Gastrocnemius medialis (tissue), 4 donors: Measurements from ENCODE around the gene CHN2. TPM values are rescaled to one million over a fixed set of nuclear protein-coding genes. Genes with fewer than 3 reads are reported as not detected.

Experiments used
- ATAC-seq, 2 donors: fragments of 150-250 bp; one replicate each; pipeline ENCODE4 v1.9.1; 2016
- DNase-seq, 2 donors: peaks; one replicate each; pipeline ENCODE4 v3.0.0-alpha.2; 2019
- H3K27ac ChIP-seq, 4 donors: fragments of 200-600 bp; sonication (generic); 1 replicate in 1 of 4; 2 replicates in 3 of 4; pipeline ENCODE4 v1.5.1; 2016 to 2018; ENCODE audit warnings: mild to moderate bottlenecking in 2 of 4, moderate library complexity in 1 of 4
- H3K27me3 ChIP-seq, 3 donors: fragments of 200-600 bp; sonication (generic) in 2 of 3; 1 replicate in 1 of 3; 2 replicates in 2 of 3; pipeline versions ENCODE4 v1.5.1 to v1.6.0; 2016 to 2019; ENCODE audit warnings: mild to moderate bottlenecking in 1 of 3, moderate library complexity in 1 of 3
- H3K36me3 ChIP-seq, 2 donors: fragments of 200-600 bp; sonication (generic) in 1 of 2; one replicate each; pipeline ENCODE4 v1.5.1; 2017 to 2018
- H3K4me1 ChIP-seq, 2 donors: fragments of 200-600 bp; sonication (generic) in 1 of 2; one replicate each; pipeline ENCODE4 v1.5.1; 2016 to 2017; ENCODE audit warnings: mild to moderate bottlenecking in 2 of 2
- H3K4me3 ChIP-seq, 4 donors: fragments of 200-600 bp; sonication (generic) in 3 of 4; 1 replicate in 1 of 4; 2 replicates in 3 of 4; pipeline ENCODE4 v1.5.1; 2016 to 2019; ENCODE audit warnings: mild to moderate bottlenecking in 2 of 4
- H3K9me3 ChIP-seq, 3 donors: fragments of 200-600 bp; sonication (generic) in 2 of 3; 1 replicate in 1 of 3; 2 replicates in 2 of 3; pipeline ENCODE4 v1.5.1; 2016 to 2019
- POLR2A ChIP-seq, 2 donors: fragments of 450-650 bp; IDR thresholded peaks; one replicate each; pipeline ENCODE4 v1.6.1; 2017; ENCODE audit warnings: antibody characterized with exemption in 2 of 2, mild to moderate bottlenecking in 2 of 2, moderate library complexity in 2 of 2
- in situ Hi-C, 4 donors: fragments of 200-750 bp; cut with MboI; loops; one replicate each; pipeline versions ENCODE4 v1.15.0 to v1.8.0; 2017; ENCODE audit warnings: low sequenced_read_pairs in 4 of 4
- intact Hi-C: fragments of 100-400 bp; cut with DNase I; formaldehyde crosslinking; loops from one replicate; pipeline ENCODE4 v1.15.1; 2023; ENCODE audit warnings: low total_unique reads
- total RNA-seq, 4 donors: library from RNA; depleted of rRNA; stranded (reverse); fragments of >200 nt; gene quantifications; one replicate each; pipeline versions ENCODE4 v1.1.0 to v1.2.3, GENCODE V29; 2016
- TF ChIP-seq, protein P1 (sequence below), 5 experiments: fragments of 450-650 bp in 3 of 5; fragments of 200-600 bp in 2 of 5; sonication (generic) in 2 of 5; IDR thresholded peaks in 4 of 5; conservative IDR thresholded peaks in 1 of 5; 1 replicate in 4 of 5; 2 replicates in 1 of 5; pipeline ENCODE4 v1.5.1; 2016 to 2019; ENCODE audit warnings: antibody characterized with exemption in 5 of 5, mild to moderate bottlenecking in 3 of 5, moderate library complexity in 3 of 5

Gene CHN2
- total RNA-seq: 10 to 100 TPM in 2 of 4 donors, 1 to 10 TPM in 2; 5.9 to 11.3 (median 8.2) TPM

GRCh38 chr7:29194594-29195427, at the start of gene CHN2:
Gene CHN2, plus strand, starts transcription at chr7:29194775.
- TF ChIP-seq, protein P1, sequence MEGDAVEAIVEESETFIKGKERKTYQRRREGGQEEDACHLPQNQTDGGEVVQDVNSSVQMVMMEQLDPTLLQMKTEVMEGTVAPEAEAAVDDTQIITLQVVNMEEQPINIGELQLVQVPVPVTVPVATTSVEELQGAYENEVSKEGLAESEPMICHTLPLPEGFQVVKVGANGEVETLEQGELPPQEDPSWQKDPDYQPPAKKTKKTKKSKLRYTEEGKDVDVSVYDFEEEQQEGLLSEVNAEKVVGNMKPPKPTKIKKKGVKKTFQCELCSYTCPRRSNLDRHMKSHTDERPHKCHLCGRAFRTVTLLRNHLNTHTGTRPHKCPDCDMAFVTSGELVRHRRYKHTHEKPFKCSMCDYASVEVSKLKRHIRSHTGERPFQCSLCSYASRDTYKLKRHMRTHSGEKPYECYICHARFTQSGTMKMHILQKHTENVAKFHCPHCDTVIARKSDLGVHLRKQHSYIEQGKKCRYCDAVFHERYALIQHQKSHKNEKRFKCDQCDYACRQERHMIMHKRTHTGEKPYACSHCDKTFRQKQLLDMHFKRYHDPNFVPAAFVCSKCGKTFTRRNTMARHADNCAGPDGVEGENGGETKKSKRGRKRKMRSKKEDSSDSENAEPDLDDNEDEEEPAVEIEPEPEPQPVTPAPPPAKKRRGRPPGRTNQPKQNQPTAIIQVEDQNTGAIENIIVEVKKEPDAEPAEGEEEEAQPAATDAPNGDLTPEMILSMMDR (IDR thresholded peaks at IDR 0.05 in 4 of 5, conservative IDR thresholded peaks at IDR 0.05 in 1 of 5): peak in 1 of 5 experiments; percentile 6
- no peak for TF ChIP-seq POLR2A (IDR thresholded peaks at IDR 0.05)
- peak within 1 kb of the TSS; percentile 65 to 72 (median 68) for H3K4me3 ChIP-seq
- no peaks in the 10 kb centered on the region for H3K9me3 ChIP-seq
- peak in 1 of 2 donors; percentile 21 for DNase-seq
- in situ Hi-C loops (loop anchor here in 3 of 4 donors (5.0 to 25.0 kb wide), 3 partner anchors 207 to 217 kb away; no protein-coding TSS in a partner anchor), intact Hi-C loops (loop anchor here (10.0 kb wide), 1 partner anchor 80 kb away; no protein-coding TSS in a partner anchor)
- peaks cover 0 to 13% of the 10 kb centered on the region in 2 donors for H3K4me1 ChIP-seq
- no peaks in the 10 kb centered on the region for H3K36me3 ChIP-seq
- peak; percentile 67 to 77 for ATAC-seq
- H3K27ac ChIP-seq: peak within 1 kb of the TSS in 3 of 4 donors; percentile 14 to 35 (median 19)
- peaks cover 0 to 15% (median 5%) of the 10 kb centered on the region in 3 donors for H3K27me3 ChIP-seq

DNA sequence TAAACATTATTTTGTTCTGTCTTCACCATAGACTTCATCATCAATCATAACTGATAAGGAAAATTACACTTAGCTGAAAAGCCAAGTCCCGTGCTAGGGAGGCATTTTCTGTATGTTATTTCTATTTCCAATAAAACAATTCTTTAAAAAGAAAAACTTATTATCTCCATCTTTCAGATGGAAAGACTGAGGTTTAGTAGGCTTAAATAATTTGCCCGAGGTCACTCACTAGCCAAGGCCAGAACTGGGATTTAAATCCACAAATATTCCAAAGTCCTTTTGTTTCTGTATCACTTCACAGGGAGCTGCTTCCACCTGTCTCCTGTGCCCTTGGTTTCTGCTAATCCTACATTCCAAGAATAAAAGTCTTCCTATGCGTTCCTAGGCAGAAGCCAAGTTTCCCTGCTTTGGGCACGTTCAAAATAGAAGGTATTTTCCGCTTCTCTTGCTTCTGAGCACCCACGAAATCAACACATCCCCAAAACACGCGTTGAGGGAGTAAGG, 49.0 kb upstream of the CHN2 start:
- no peak for ATAC-seq
- peak overlapping the region; percentile 8 to 72 (median 70) for H3K27ac ChIP-seq

DNA sequence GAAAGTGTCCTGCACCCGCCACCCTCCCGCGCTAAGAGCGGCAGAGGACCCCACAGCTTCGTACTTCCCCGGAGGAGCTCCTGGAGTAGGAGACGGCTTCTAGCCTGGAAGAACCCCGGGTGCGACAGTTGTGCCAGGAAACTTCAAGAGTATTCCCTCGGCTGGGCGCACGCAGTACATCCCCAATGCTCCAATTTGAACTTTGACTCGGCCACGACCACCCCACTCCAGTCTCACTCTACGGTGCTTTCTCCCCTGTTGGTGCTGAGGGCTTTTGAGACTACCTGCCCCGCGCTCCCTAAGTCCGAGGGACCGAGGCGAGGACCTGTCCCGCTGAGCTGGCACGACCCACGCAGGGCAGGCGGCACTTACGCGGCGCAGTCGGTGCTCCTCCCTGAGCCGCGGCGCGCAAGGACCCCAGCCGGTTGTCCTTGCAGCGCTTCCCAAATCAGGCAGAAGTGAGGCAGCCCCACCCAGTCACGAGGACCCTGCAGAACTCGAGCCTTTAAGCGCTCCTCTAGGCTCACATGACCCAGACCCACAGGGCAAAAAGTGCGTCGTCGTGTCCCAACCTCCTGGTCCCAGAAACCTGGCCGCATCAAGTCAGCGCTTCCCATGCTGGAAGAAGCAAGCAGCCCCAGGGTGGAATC, 48.4 kb upstream of the CHN2 start, which contains the start of gene CPVL:
TSS of gene CPVL (minus strand) at position 481 of the 650 bp plus-strand sequence. CDS start 25,476 bp downstream, outside the sequence.
- H3K27ac ChIP-seq: peak within 1 kb of the TSS; percentile 8 to 72 (median 70)
- H3K4me1 ChIP-seq: peaks cover 13% of the 10 kb centered on the region in 2 donors
- intact Hi-C loops (no loop called here), in situ Hi-C loops (no loop called here)
- H3K9me3 ChIP-seq: no peaks in the 10 kb centered on the region
- peak within 1 kb of the TSS; percentile 53 to 71 (median 56) for H3K4me3 ChIP-seq
- no peaks in the 10 kb centered on the region for H3K36me3 ChIP-seq
- ATAC-seq (peak; percentile 52 to 61), DNase-seq (peak; percentile 56 to 74)
- no peaks in the 10 kb centered on the region for H3K27me3 ChIP-seq
- TF ChIP-seq, protein P1 (IDR thresholded peaks at IDR 0.05 in 4 of 5, conservative IDR thresholded peaks at IDR 0.05 in 1 of 5): no peak
- TF ChIP-seq POLR2A (IDR thresholded peaks at IDR 0.05): peak; percentile 62 to 66

More for the DNA sequence above, 49.0 kb upstream of the CHN2 start:
- peaks cover 13% of the 10 kb centered on the region in 2 donors for H3K4me1 ChIP-seq
- no peaks in the 10 kb centered on the region for H3K27me3 ChIP-seq
- in situ Hi-C loops (no loop called here), intact Hi-C loops (no loop called here)
- no peak for DNase-seq
- TF ChIP-seq, protein P1 (IDR thresholded peaks at IDR 0.05 in 4 of 5, conservative IDR thresholded peaks at IDR 0.05 in 1 of 5): no peak
- H3K9me3 ChIP-seq: no peaks in the 10 kb centered on the region
- no peaks in the 10 kb centered on the region for H3K36me3 ChIP-seq
- peak overlapping the region; percentile 53 to 71 (median 56) for H3K4me3 ChIP-seq

DNA sequence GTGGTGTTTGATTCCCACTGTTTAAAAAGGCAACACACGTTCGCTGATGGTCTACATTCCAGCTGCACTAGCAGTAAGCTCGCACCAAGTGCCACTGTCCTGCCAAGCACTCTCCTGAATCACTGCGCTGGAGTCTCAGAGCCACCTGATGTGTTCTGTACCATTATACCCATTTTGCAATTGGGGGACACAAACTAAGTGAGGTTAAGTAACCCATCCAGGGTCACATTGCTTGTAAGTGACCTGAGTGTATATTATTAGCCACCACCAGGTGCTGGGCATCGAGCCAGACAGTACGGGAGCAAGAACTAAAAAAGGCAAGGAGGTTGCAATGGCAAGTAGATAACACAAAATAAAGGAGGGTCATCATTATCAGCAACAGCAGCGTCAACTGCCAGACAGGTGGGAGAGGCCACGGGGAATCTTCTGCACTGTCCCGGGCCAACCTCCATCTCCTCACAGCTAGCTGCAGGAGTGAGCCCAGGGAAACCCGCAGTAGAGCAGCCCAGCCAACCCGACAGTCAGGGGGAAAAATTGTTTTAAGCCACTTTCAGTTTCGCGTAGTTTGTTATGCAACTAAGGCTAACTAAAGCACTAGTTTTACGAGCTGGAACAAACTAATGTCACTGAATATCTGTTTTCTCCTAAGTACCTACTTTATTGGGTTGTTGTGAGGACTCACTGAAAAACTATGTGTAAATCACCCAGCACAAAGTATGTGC, 47.5 kb upstream of the CHN2 start:
- Histone ChIP-seq H3K9me3 (no peaks in the 10 kb centered on the region), H3K4me3 (peak overlapping the region; percentile 53 to 71 (median 56)), H3K27me3 (no peaks in the 10 kb centered on the region), H3K4me1 (peaks cover 13% of the 10 kb centered on the region in 2 donors), H3K27ac (peak overlapping the region; percentile 8 to 72 (median 70)), H3K36me3 (no peaks in the 10 kb centered on the region)
- intact Hi-C loops: no loop called here
- TF ChIP-seq, protein P1 (IDR thresholded peaks at IDR 0.05 in 4 of 5, conservative IDR thresholded peaks at IDR 0.05 in 1 of 5): peak in 1 of 5 experiments; percentile 27
- TF ChIP-seq POLR2A (IDR thresholded peaks at IDR 0.05): no peak
- DNase-seq (peak; percentile 47 to 84), ATAC-seq (peak; percentile 91 to 92)
- in situ Hi-C loops: no loop called here
